Neural progenitor cell (in vitro differentiated cells): ENCODE measurements around the gene CIBAR2.

ENCODE experiments used
- EZH2 ChIP-seq: fragments of 200-600 bp; sonication (generic); IDR thresholded peaks from 2 replicates; pipeline ENCODE4 v1.6.1; 2017; ENCODE audit warnings: antibody characterized with exemption, mild to moderate bottlenecking, moderate library complexity
- TF ChIP-seq, protein P1 (sequence below): fragments of 200-600 bp; sonication (generic); IDR thresholded peaks from 2 replicates; pipeline ENCODE4 v1.5.1; 2017; ENCODE audit warnings: antibody characterized with exemption, mild to moderate bottlenecking

DNA sequence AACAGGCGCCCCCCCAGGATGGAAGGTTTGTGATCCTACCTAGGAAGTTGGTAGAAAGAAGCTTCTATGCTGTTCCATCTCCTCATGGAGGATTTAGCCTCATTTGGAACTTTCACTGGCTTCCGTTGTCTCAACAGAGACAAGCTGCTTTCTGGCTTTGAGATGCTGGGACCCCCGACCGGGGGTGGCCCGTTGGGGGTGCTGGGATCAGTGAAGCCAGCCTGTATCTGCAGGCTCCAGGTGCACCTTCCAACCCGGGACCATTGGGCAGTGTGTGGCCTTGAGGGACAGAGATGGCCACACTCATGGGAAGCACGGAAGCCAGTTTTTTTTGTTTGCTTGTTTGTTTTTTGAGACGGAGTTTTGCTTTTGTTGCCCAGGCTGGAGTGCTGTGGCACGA lies 15.4 kb downstream of the CIBAR2 start:
- TF ChIP-seq, protein P1, sequence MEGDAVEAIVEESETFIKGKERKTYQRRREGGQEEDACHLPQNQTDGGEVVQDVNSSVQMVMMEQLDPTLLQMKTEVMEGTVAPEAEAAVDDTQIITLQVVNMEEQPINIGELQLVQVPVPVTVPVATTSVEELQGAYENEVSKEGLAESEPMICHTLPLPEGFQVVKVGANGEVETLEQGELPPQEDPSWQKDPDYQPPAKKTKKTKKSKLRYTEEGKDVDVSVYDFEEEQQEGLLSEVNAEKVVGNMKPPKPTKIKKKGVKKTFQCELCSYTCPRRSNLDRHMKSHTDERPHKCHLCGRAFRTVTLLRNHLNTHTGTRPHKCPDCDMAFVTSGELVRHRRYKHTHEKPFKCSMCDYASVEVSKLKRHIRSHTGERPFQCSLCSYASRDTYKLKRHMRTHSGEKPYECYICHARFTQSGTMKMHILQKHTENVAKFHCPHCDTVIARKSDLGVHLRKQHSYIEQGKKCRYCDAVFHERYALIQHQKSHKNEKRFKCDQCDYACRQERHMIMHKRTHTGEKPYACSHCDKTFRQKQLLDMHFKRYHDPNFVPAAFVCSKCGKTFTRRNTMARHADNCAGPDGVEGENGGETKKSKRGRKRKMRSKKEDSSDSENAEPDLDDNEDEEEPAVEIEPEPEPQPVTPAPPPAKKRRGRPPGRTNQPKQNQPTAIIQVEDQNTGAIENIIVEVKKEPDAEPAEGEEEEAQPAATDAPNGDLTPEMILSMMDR = no peak
- no peak for TF ChIP-seq EZH2
